ENCODE measurements around the gene EEFSEC. TPM values are rescaled to one million over a fixed set of nuclear protein-coding genes. Genes with fewer than 3 reads are reported as not detected.

Gene EEFSEC
- total RNA-seq, 1 donor from 2014 or later = 24.6 TPM

- no peak for DNase-seq (ENCODE audit: extremely low spot score in 2 of 2)
- H3K27me3 ChIP-seq = no peaks in the 10 kb centered on the region
- no peaks in the 10 kb centered on the region for H3K4me1 ChIP-seq
- no peak for TF ChIP-seq POLR2A (IDR thresholded peaks at IDR 0.05)
- TF ChIP-seq CTCF (IDR thresholded peaks at IDR 0.05) = no peak
- TF ChIP-seq POLR2AphosphoS5 (IDR thresholded peaks at IDR 0.05; ENCODE audit: insufficient read depth in 1 of 2, low read depth in 1 of 2) = no peak
- H3K27ac ChIP-seq = no peak overlapping the region
- H3K9me3 ChIP-seq = no peaks in the 10 kb centered on the region
- H3K4me3 ChIP-seq = no peak overlapping the region
- intact Hi-C loops (cut with DNase I) = no loop called here
- H3K36me3 ChIP-seq = no peaks in the 10 kb centered on the region
Measured at GRCh38 chr3:128166971-128167453, 13.7 kb downstream of the EEFSEC start.

- no peak for DNase-seq (ENCODE audit: extremely low spot score in 2 of 2)
- Histone ChIP-seq H3K27ac (no peak overlapping the region), H3K36me3 (no peaks in the 10 kb centered on the region), H3K9me3 (no peaks in the 10 kb centered on the region), H3K27me3 (no peaks in the 10 kb centered on the region), H3K4me3 (no peak overlapping the region), H3K4me1 (no peaks in the 10 kb centered on the region)
- TF ChIP-seq POLR2A (IDR thresholded peaks at IDR 0.05) = no peak
- no peak for TF ChIP-seq POLR2AphosphoS5 (IDR thresholded peaks at IDR 0.05; ENCODE audit: insufficient read depth in 1 of 2, low read depth in 1 of 2)
- no peak for TF ChIP-seq CTCF (IDR thresholded peaks at IDR 0.05)
- intact Hi-C loops (cut with DNase I) = no loop called here
Measured at GRCh38 chr3:128167646-128167972, 14.3 kb downstream of the EEFSEC start.

- Histone ChIP-seq H3K9me3 (no peaks in the 10 kb centered on the region), H3K4me1 (no peaks in the 10 kb centered on the region), H3K36me3 (no peaks in the 10 kb centered on the region), H3K27me3 (no peaks in the 10 kb centered on the region), H3K27ac (no peak overlapping the region), H3K4me3 (no peak overlapping the region)
- no peak for DNase-seq (ENCODE audit: extremely low spot score in 2 of 2)
- TF ChIP-seq CTCF (IDR thresholded peaks at IDR 0.05) (no peak), POLR2AphosphoS5 (IDR thresholded peaks at IDR 0.05; ENCODE audit: insufficient read depth in 1 of 2, low read depth in 1 of 2) (no peak), POLR2A (IDR thresholded peaks at IDR 0.05) (no peak)
- intact Hi-C loops (cut with DNase I) = no loop called here
Measured at GRCh38 chr3:128167973-128168674, 14.8 kb downstream of the EEFSEC start.

GRCh38 chr3:128168836-128169235 is 15.6 kb downstream of the EEFSEC start:
- Histone ChIP-seq H3K4me3 (no peak overlapping the region), H3K4me1 (peaks cover 3% of the 10 kb centered on the region), H3K36me3 (no peaks in the 10 kb centered on the region), H3K9me3 (no peaks in the 10 kb centered on the region), H3K27ac (no peak overlapping the region), H3K27me3 (no peaks in the 10 kb centered on the region)
- DNase-seq (ENCODE audit: extremely low spot score in 2 of 2) = no peak
- TF ChIP-seq POLR2A (IDR thresholded peaks at IDR 0.05) (no peak), CTCF (IDR thresholded peaks at IDR 0.05) (no peak), POLR2AphosphoS5 (IDR thresholded peaks at IDR 0.05; ENCODE audit: insufficient read depth in 1 of 2, low read depth in 1 of 2) (no peak)
- intact Hi-C loops (cut with DNase I) = no loop called here

- H3K27ac ChIP-seq = no peak overlapping the region
- no peaks in the 10 kb centered on the region for H3K27me3 ChIP-seq
- peaks cover 20% of the 10 kb centered on the region for H3K4me1 ChIP-seq
- H3K9me3 ChIP-seq = no peaks in the 10 kb centered on the region
- TF ChIP-seq POLR2A (IDR thresholded peaks at IDR 0.05) (no peak), CTCF (IDR thresholded peaks at IDR 0.05) (peak in 2 of 3 experiments; percentile 52 to 91)
- no peak overlapping the region for H3K4me3 ChIP-seq
- DNase-seq (ENCODE audit: extremely low spot score in 2 of 2) = no peak
- no peaks in the 10 kb centered on the region for H3K36me3 ChIP-seq
- intact Hi-C loops (cut with DNase I) = loop anchor here (5.0 to 10.0 kb wide), 2 partner anchors 326 to 434 kb away; no protein-coding TSS in a partner anchor
Measured at GRCh38 chr3:128170866-128171516, 17.7 kb downstream of the EEFSEC start.
